ENCODE measurements around the gene KRTAP12-1.

- TF ChIP-seq POLR2A (IDR thresholded peaks at IDR 0.05) (no peak), CTCF (IDR thresholded peaks at IDR 0.05) (no peak)
These were observed 13.7 kb upstream of the KRTAP12-1 start for GRCh38 chr21:44695641-44696040.

Measured in body of pancreas (tissue), 4 donors.